ENCODE results near the gene MAT2B. TPM values are rescaled to one million over a fixed set of nuclear protein-coding genes. Genes with fewer than 3 reads are reported as not detected.

Gene MAT2B
- total and polyA plus RNA-seq, 2 of the 8 experiments (the other 6 are each of a cell fraction or from before 2014, with no cell fraction given): 33.9 to 65.2 TPM

- H4K20me1 ChIP-seq (replicated peaks in 1 of 2; ENCODE audit: control insufficient read depth in 1 of 2, insufficient read depth in 2 of 2, low read length in 2 of 2): no peaks in the 10 kb centered on the region
- no peak overlapping the region for H3K4me3 ChIP-seq (ENCODE audit: extremely low read depth in 1 of 4, insufficient read depth in 2 of 4, low read depth in 3 of 4, low read length in 4 of 4)
- no peak overlapping the region; the same call in 1 of the 2 replicates for H2BK5ac ChIP-seq (ENCODE audit: low read depth, low read length)
- no peak overlapping the region for H3K4ac ChIP-seq (replicated peaks; ENCODE audit: insufficient read length, low read depth, low read length)
- H2BK120ac ChIP-seq (replicated peaks; ENCODE audit: low read depth, low read length): no peak overlapping the region
- WGBS, 2 experiments (ENCODE audit: extremely low coverage in 1 of 2, insufficient coverage in 1 of 2, insufficient read length in 1 of 2, insufficient replicate concordance in 2 of 2, low coverage in 1 of 2, low lambda C conversion rate in 2 of 2, missing lambda C conversion rate in 1 of 2): 92% methylated on average over 3 of the region's 3 CpGs; no CpG with 5 or more reads in 1 of the 2 experiments
- H3K9me3 ChIP-seq (ENCODE audit: insufficient read depth in 2 of 2, low read depth in 1 of 2, low read length in 1 of 2): no peaks in the 10 kb centered on the region
- no peak overlapping the region for H2BK20ac ChIP-seq (ENCODE audit: low read length)
- TF ChIP-seq NRF1 (IDR thresholded peaks at IDR 0.05; ENCODE audit: low read depth, low read length) (no peak), JUND (IDR thresholded peaks at IDR 0.05; ENCODE audit: low read length) (no peak), CHD1 (IDR thresholded peaks at IDR 0.05; ENCODE audit: low read depth, low read length) (no peak)
- TF ChIP-seq, protein P1, sequence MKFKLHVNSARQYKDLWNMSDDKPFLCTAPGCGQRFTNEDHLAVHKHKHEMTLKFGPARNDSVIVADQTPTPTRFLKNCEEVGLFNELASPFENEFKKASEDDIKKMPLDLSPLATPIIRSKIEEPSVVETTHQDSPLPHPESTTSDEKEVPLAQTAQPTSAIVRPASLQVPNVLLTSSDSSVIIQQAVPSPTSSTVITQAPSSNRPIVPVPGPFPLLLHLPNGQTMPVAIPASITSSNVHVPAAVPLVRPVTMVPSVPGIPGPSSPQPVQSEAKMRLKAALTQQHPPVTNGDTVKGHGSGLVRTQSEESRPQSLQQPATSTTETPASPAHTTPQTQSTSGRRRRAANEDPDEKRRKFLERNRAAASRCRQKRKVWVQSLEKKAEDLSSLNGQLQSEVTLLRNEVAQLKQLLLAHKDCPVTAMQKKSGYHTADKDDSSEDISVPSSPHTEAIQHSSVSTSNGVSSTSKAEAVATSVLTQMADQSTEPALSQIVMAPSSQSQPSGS (IDR thresholded peaks at IDR 0.05; ENCODE audit: low read length): no peak
- H4K5ac ChIP-seq (ENCODE audit: insufficient read length, low read depth, low read length): no peak overlapping the region
- no peak overlapping the region for H2AFZ ChIP-seq (ENCODE audit: low read length)
- POLR2A ChIA-PET (ENCODE audit: partially characterized antibody): interaction anchor here (1.0 kb wide), 1 partner anchor 101 kb away, joined by 3 read pairs; the partner anchor contains the start of gene HMMR
- no peak overlapping the region for H3K4me2 ChIP-seq (ENCODE audit: insufficient read depth in 1 of 2, low read depth in 2 of 2, low read length in 2 of 2)
- H3K27me3 ChIP-seq (replicated peaks in 1 of 4; ENCODE audit: control insufficient read depth in 3 of 4, extremely low read depth in 1 of 4, insufficient read depth in 3 of 4, low read length in 3 of 4): peaks cover 0 to 16% (median 12%) of the 10 kb centered on the region in 4 experiments; a peak in 4 of 7 replicates
- H4K8ac ChIP-seq (ENCODE audit: extremely low read depth, insufficient read depth, low read length): no peak overlapping the region
- no peak overlapping the region for H4K91ac ChIP-seq (replicated peaks; ENCODE audit: insufficient read length, low read length)
- no peaks in the 10 kb centered on the region for H3K36me3 ChIP-seq (ENCODE audit: control insufficient read depth in 2 of 4, insufficient read depth in 4 of 4, low read length in 3 of 4)
- H3K23ac ChIP-seq (ENCODE audit: insufficient read length): no peak overlapping the region
- no peak overlapping the region for H3K14ac ChIP-seq (ENCODE audit: insufficient read length)
- no peak overlapping the region for H3K9ac ChIP-seq (replicated peaks in 1 of 4; ENCODE audit: extremely low read depth in 1 of 4, low read depth in 3 of 4, low read length in 3 of 4)
- H2AK5ac ChIP-seq (ENCODE audit: low read depth, low read length): no peak overlapping the region
- H3K79me2 ChIP-seq (ENCODE audit: control insufficient read depth in 1 of 2, insufficient read depth in 2 of 2, low read length in 2 of 2): no peaks in the 10 kb centered on the region
- no peak overlapping the region for H2BK15ac ChIP-seq (ENCODE audit: low read length)
- H3K27ac ChIP-seq (ENCODE audit: low read depth, low read length): no peak overlapping the region
- H3K4me1 ChIP-seq (replicated peaks in 1 of 4; ENCODE audit: control insufficient read depth in 3 of 4, insufficient read depth in 4 of 4, low read length in 3 of 4): peaks cover 8 to 24% (median 15%) of the 10 kb centered on the region in 4 experiments; a peak in 6 of 7 replicates
- FAIRE-seq (no peak), DNase-seq (ENCODE audit: low read depth in 1 of 2, low spot score in 2 of 2) (no peak)
- no peaks in the 10 kb centered on the region for H3K79me1 ChIP-seq (ENCODE audit: low read depth, low read length)
- peaks cover 5% of the 10 kb centered on the region for H3K23me2 ChIP-seq (ENCODE audit: low read depth, low read length)
- CTCF ChIA-PET (ENCODE audit: partially characterized antibody): interaction anchor here (0.6 kb wide), 1 partner anchor 467 kb away, joined by 3 read pairs; no protein-coding TSS in a partner anchor
- H2BK12ac ChIP-seq (ENCODE audit: low read depth, low read length): no peak overlapping the region
- H3K18ac ChIP-seq (ENCODE audit: extremely low read depth, low read length): no peak overlapping the region
- H3K56ac ChIP-seq (replicated peaks; ENCODE audit: insufficient read length, low read depth, low read length): no peak overlapping the region
These were observed 56.7 kb downstream of the MAT2B start for GRCh38 chr5:163562071-163562470.
